A549 (cell line): ENCODE results near the gene CTTN. TPM values are rescaled to one million over a fixed set of nuclear protein-coding genes. Genes with fewer than 3 reads are reported as not detected.

Experiments
- ATAC-seq, 2 experiments: fragments of 200-7000 bp in 1 of 2; fragments of >200 bp in 1 of 2; cut with Nextera tagmentation in 1 of 2; cut with Tn5 transposase in 1 of 2; 3 replicates each; pipeline versions ENCODE4 v1.8.0 to v1.9.1; 2018 to 2020; ENCODE audit warnings: mild to moderate bottlenecking in 1 of 2, moderate library complexity in 1 of 2
- CTCF ChIA-PET: fragments of 300-600 bp; sonication (Branson Sonifier 250); formaldehyde crosslinking; extraction: SDS; loops from one replicate; lab custom pipeline; 2021; ENCODE audit warnings: antibody characterized with exemption, inconsistent platforms; lab: Yijun Ruan, JAX
- POLR2A ChIA-PET: fragments of 350-600 bp; formaldehyde crosslinking; extraction: SDS; loops from one replicate; lab custom pipeline; 2021; ENCODE audit warnings: antibody characterized with exemption, inconsistent platforms; lab: Yijun Ruan, JAX
- DNase-seq, 2 experiments: peaks; one replicate each; pipeline versions ENCODE4 v3.0.0 to v3.0.0-alpha.2; 2011 to 2016; ENCODE audit warnings: low read depth in 1 of 2, low spot score in 1 of 2
- FAIRE-seq: peaks from 2 replicates; lab custom pipeline; 2011; peaks lifted over from hg19 to GRCh38; lab: Jason Lieb, UNC
- H3K27ac ChIP-seq, 2 experiments: fragments of >200 bp; sonication (Bioruptor Twin); formaldehyde crosslinking; 3 replicates each; pipeline ENCODE4 v1.5.1; 2016 to 2017
- H3K4me1 ChIP-seq: fragments of >200 bp; sonication (Bioruptor Twin); formaldehyde crosslinking; 3 replicates; pipeline ENCODE4 v1.6.1; 2016
- H3K4me2 ChIP-seq: fragments of >200 bp; sonication (Bioruptor Twin); formaldehyde crosslinking; 3 replicates; pipeline ENCODE4 v1.6.1; 2016
- H3K4me3 ChIP-seq: fragments of >200 bp; sonication (Bioruptor Twin); formaldehyde crosslinking; 3 replicates; pipeline ENCODE4 v1.5.1; 2016
- H3K9me3 ChIP-seq: fragments of >200 bp; sonication (Bioruptor Twin); formaldehyde crosslinking; 3 replicates; pipeline ENCODE4 v1.6.1; 2016
- ATOH8 ChIP-seq: fragments of 250-450 bp; sonication (Bioruptor Pico); IDR thresholded peaks from 2 replicates; pipeline ENCODE4 v1.5.0; 2020; ENCODE audit warnings: low read depth, mild to moderate bottlenecking, moderate library complexity
- BCL3 ChIP-seq: fragments of >200 bp; sonication (Bioruptor Twin); formaldehyde crosslinking; IDR thresholded peaks from 3 replicates; pipeline ENCODE4 v1.6.1; 2016
- CTCF ChIP-seq: fragments of >200 bp; sonication (Bioruptor Twin); formaldehyde crosslinking; IDR thresholded peaks from 3 replicates; pipeline ENCODE4 v1.5.1; 2016
- EHMT2 ChIP-seq: fragments of 200-600 bp; sonication (generic); IDR thresholded peaks from 2 replicates; pipeline ENCODE4 v1.6.1; 2016; ENCODE audit warnings: antibody characterized with exemption, low read depth, mild to moderate bottlenecking, moderate library complexity
- ESRRA ChIP-seq: fragments of 150-350 bp; IDR thresholded peaks from 2 replicates; pipeline ENCODE4 v1.6.1; 2014; ENCODE audit warnings: mild to moderate bottlenecking, low read length, borderline replicate concordance
- HDAC2 ChIP-seq: fragments of 200-600 bp; sonication (generic); IDR thresholded peaks from 2 replicates; pipeline ENCODE4 v1.6.1; 2016
- HMGXB4 ChIP-seq: fragments of 250-450 bp; sonication (Bioruptor Pico); IDR thresholded peaks from 2 replicates; pipeline ENCODE4 v1.5.0; 2021; ENCODE audit warnings: mild to moderate bottlenecking, moderate library complexity, borderline replicate concordance
- JUN ChIP-seq, 2 experiments: fragments of >200 bp; sonication (Bioruptor Twin); formaldehyde crosslinking; IDR thresholded peaks; 2 replicates in 1 of 2; 3 replicates in 1 of 2; pipeline ENCODE4 v1.6.1; 2016 to 2017
- KDM5A ChIP-seq: fragments of 200-600 bp; sonication (generic); IDR thresholded peaks from 2 replicates; pipeline ENCODE4 v1.6.1; 2016; ENCODE audit warnings: antibody characterized with exemption, mild to moderate bottlenecking
- MYC ChIP-seq: IDR thresholded peaks from 2 replicates; pipeline ENCODE4 v1.6.1; 2012; ENCODE audit warnings: mild to moderate bottlenecking, inconsistent platforms, low read length, improper control_type of control experiment, borderline replicate concordance
- RAD21 ChIP-seq, 2 experiments: fragments of >200 bp in 1 of 2; sonication (Bioruptor Twin) in 1 of 2; formaldehyde crosslinking in 1 of 2; IDR thresholded peaks in 1 of 2; conservative IDR thresholded peaks in 1 of 2; 2 replicates in 1 of 2; 3 replicates in 1 of 2; pipeline ENCODE4 v1.6.1; 2012 to 2018; ENCODE audit warnings: inconsistent platforms in 1 of 2
- RCOR1 ChIP-seq: fragments of 150-350 bp; IDR thresholded peaks from 2 replicates; pipeline ENCODE4 v1.6.1; 2014; ENCODE audit warnings: antibody characterized with exemption, low read length, low read depth
- RFX5 ChIP-seq: fragments of 450-650 bp; IDR thresholded peaks from 2 replicates; pipeline ENCODE4 v1.7.1; 2014; ENCODE audit warnings: antibody characterized with exemption, mild to moderate bottlenecking, moderate library complexity
- USF2 ChIP-seq: fragments of 450-650 bp; IDR thresholded peaks from 2 replicates; pipeline ENCODE4 v1.6.1; 2014; ENCODE audit warnings: antibody characterized with exemption
- ZFP36 ChIP-seq: fragments of 450-650 bp; IDR thresholded peaks from 2 replicates; pipeline ENCODE4 v1.6.1; 2014; ENCODE audit warnings: borderline replicate concordance; ENCODE audit not compliant: partially characterized antibody
- ZNF302 ChIP-seq: fragments of 250-450 bp; sonication (Bioruptor Pico); IDR thresholded peaks from 2 replicates; pipeline ENCODE4 v1.9.0; 2021; ENCODE audit warnings: inconsistent platforms, mild to moderate bottlenecking, moderate library complexity
- ZSCAN20 ChIP-seq: fragments of 250-450 bp; sonication (Bioruptor Pico); IDR thresholded peaks from 2 replicates; pipeline ENCODE4 v1.8.0; 2022; ENCODE audit warnings: mild to moderate bottlenecking, moderate library complexity
- WGBS: methylation state at CpG from one replicate; pipeline ENCODE4 v1.1.6; 2017; ENCODE audit errors: missing lambda C conversion rate; 5-methylcytosine and 5-hydroxymethylcytosine counted together
- polyA plus RNA-seq, 4 experiments: library from polyadenylated mRNA; depleted of rRNA in 3 of 4; stranded (reverse); fragments of >200 nt; fragmentation: RNase III in 1 of 4; extraction: RNeasy Plus Mini Kit Qiagen cat#74134 plus additional on column Dnase treatment in 1 of 4; gene quantifications; 2 replicates in 3 of 4; 3 replicates in 1 of 4; pipeline ENCODE4 v1.2.3, GENCODE V29; 2011 to 2017
- TF ChIP-seq, protein P1 (sequence below): IDR thresholded peaks from 2 replicates; pipeline ENCODE4 v1.6.1; 2012; ENCODE audit warnings: low read depth, borderline replicate concordance
- TF ChIP-seq, protein P2 (sequence below): fragments of >200 bp; sonication (Bioruptor Twin); formaldehyde crosslinking; IDR thresholded peaks from 2 replicates; pipeline ENCODE4 v1.6.1; 2016
- TF ChIP-seq, protein P3 (sequence below): IDR thresholded peaks from 2 replicates; pipeline ENCODE4 v1.6.1; 2012

Gene CTTN
- polyA plus RNA-seq, 2 of the 4 experiments (the other 2 are of a cell fraction) = 140 to 214 TPM

DNA sequence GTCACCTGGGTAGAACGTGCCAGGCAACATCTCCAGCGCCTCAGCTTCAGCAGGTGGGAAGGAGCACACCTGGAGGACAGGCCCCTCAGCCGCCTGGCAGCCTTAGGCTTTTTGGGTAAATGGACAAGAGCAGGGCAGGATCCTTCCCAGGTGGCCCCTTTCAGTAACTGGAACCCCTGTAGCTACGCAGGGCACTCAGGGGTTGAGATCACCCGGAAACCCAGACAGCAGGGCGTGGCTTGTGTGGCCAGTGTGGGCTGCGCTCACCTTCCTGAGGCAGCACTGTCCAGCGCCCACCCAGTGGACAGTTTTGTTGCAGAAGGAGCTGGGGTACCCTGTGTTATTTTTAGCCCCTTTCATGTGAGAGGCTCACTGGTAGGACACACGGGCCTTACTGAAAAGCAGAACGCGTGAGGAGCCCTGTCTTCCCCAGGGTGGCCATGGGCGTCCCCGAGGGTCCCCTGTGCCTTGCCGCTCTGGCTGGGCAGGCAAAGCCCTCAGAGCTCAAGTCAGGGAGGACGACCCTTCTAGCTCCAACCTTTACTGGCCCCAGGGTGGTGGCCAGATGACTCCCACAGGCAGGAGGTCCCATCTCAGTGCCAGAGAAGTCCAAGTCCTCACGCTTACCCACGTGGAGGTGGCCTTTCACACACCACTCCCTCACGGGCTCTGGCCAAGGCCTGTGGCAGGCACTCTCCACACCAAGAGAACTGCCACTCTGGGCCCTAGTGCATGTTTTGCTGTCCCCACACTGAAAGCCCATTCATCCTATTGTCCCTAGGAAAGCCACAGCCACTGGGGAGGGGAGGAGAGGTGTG is 75.8 kb downstream of the CTTN start:
- H3K4me2 ChIP-seq = no peak overlapping the region
- ATAC-seq (no peak), DNase-seq (no peak), FAIRE-seq (no peak)
- ChIA-PET POLR2A (no interaction called here), CTCF (interaction anchor here (3.1 kb wide), 1 partner anchor 8 kb away, joined by 13 read pairs; no protein-coding TSS in a partner anchor)
- H3K4me3 ChIP-seq = no peak overlapping the region
- H3K4me1 ChIP-seq = no peaks in the 10 kb centered on the region
- WGBS = 82% methylated on average over 16 of the region's 18 CpGs
- no peak overlapping the region for H3K27ac ChIP-seq
- H3K9me3 ChIP-seq = no peaks in the 10 kb centered on the region
- TF ChIP-seq, protein P1, sequence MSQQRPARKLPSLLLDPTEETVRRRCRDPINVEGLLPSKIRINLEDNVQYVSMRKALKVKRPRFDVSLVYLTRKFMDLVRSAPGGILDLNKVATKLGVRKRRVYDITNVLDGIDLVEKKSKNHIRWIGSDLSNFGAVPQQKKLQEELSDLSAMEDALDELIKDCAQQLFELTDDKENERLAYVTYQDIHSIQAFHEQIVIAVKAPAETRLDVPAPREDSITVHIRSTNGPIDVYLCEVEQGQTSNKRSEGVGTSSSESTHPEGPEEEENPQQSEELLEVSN = no peak
- TF ChIP-seq ATOH8 (CRISPR knock-in tag) = no peak
- no peak for TF ChIP-seq RAD21 (conservative IDR thresholded peaks at IDR 0.05 in 1 of 2, IDR thresholded peaks at IDR 0.05 in 1 of 2)
- no peak for TF ChIP-seq HMGXB4 (CRISPR knock-in tag)
- TF ChIP-seq ESRRA = no peak
- TF ChIP-seq, protein P2, sequence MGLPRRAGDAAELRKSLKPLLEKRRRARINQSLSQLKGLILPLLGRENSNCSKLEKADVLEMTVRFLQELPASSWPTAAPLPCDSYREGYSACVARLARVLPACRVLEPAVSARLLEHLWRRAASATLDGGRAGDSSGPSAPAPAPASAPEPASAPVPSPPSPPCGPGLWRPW = no peak
- TF ChIP-seq JUN (IDR thresholded peaks at IDR 0.05) = no peak
- TF ChIP-seq USF2 = no peak
- no peak for TF ChIP-seq EHMT2
- TF ChIP-seq MYC = no peak
- TF ChIP-seq HDAC2 = no peak
- TF ChIP-seq, protein P3, sequence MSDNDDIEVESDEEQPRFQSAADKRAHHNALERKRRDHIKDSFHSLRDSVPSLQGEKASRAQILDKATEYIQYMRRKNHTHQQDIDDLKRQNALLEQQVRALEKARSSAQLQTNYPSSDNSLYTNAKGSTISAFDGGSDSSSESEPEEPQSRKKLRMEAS = no peak
- no peak for TF ChIP-seq ZNF302
- TF ChIP-seq ZSCAN20 (CRISPR knock-in tag) = no peak
- no peak for TF ChIP-seq CTCF
- no peak for TF ChIP-seq RCOR1
- no peak for TF ChIP-seq ZFP36
- no peak for TF ChIP-seq KDM5A
- no peak for TF ChIP-seq RFX5
- TF ChIP-seq BCL3 = no peak
